GM18519 (cell line): ENCODE data around the gene COX6A1.
"Not testable (repeated sequence)": the region's sequence is repeated elsewhere in the genome, so short reads cannot be mapped to it uniquely, and the experiment has no call there.

Experiments
- ATAC-seq: cut with Tn5 transposase; IDR thresholded peaks from one replicate; pipeline ENCODE4 v1.9.1; 2021; ENCODE audit warnings: mild to moderate bottlenecking, moderate library complexity; ENCODE audit not compliant: unreplicated experiment, low FRiP score

Gene COX6A1

GRCh38 chr12:120425797-120426196, 12.1 kb upstream of the COX6A1 start:
- ATAC-seq: no peak

- ATAC-seq: no peak
Observed at GRCh38 chr12:120428597-120429229, 9.2 kb upstream of the COX6A1 start.

GRCh38 chr12:120429368-120429767, 8.5 kb upstream of the COX6A1 start:
- ATAC-seq: no peak

DNA sequence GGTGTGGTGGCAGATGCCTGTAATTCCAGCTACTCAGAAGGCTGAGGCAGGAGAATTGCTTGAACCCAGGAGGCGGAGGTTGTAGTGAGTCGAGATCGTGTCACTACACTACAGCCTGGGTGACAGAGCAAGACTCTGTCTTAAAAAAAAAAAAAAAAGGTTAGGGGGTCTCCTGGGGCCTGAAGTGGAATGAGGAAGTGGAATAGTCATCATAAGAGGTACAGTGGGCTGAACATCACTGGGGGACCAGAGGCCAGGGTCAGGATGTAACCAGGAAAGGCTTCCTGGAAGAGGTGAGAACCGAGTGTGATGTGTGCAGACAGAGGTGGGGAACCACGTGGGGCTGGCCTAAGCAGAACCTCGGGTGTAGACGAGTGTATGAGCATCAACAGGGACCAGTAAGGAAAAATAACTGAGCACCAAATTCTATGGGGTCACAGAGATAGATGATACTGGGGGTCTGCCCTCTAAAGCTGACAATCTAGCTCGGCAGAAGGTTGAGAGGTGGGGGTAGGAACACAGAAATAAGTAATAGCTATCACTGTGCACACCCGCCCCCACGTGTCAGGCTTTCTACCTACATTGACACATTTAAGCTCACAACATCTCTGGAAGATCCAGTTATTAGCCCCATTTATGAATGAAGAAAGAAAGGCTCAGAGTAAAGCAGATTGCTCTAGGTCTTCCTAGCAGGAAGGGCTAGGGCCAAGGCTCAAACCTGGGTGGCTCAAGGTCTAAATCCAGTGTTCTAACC, 5.0 kb upstream of the COX6A1 start:
- no peak for ATAC-seq

- ATAC-seq: no peak
Observed at GRCh38 chr12:120438495-120439198, 734 bp downstream of the COX6A1 start.

GRCh38 chr12:120439646-120440247, 1.8 kb downstream of the COX6A1 start:
- ATAC-seq: no peak

GRCh38 chr12:120444676-120445075, 6.8 kb downstream of the COX6A1 start:
- no peak for ATAC-seq

DNA sequence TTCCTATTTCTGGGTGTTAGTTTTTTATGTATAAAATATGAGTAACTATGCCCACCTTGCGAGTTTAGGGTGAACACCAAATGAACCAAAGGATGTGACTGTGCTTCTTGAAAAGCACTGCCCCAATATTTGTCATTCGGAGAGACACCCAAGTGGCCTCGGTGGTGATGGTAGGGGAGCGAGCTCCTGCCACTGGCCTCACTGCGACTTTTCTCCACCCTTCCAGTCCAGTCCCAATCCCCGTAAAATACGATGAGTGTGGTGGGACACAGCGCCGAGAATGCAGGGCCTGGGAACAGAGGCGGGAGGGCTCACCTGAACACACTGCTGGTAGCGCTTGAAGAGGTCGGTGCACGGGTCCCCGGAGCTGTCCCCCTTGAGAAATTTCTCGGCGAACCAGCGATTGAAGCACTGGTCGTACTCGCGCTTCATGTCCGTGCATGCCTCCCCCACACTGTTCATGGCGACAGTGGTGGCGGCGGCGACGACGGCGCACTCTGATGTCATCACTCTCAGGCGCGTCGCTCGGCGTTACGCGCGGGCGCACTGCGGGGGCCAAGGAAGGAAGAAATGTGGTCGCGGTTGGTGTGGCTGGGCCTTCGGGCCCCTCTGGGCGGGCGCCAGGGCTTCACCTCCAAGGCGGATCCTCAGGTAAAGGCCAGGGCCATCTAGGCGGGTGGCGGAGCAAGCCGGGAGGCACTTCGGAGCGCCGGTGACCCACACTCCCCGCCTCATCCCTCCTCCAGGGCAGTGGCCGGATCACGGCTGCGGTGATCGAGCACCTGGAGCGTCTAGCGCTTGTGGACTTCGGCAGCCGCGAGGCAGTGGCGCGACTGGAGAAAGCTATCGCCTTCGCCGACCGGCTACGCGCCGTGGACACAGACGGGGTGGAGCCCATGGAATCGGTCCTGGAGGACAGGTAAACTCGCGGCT, 8.3 kb downstream of the COX6A1 start, which contains the start of the genes GATC and TRIAP1:
TSS of gene GATC (plus strand) at position 534 of the 933 bp plus-strand sequence. CDS start at position 571, 37 bp downstream.
TSS of gene TRIAP1 (minus strand) at position 474 of the 933 bp plus-strand sequence. CDS start at position 462, 12 bp downstream.
- peak; percentile 87 for ATAC-seq

DNA sequence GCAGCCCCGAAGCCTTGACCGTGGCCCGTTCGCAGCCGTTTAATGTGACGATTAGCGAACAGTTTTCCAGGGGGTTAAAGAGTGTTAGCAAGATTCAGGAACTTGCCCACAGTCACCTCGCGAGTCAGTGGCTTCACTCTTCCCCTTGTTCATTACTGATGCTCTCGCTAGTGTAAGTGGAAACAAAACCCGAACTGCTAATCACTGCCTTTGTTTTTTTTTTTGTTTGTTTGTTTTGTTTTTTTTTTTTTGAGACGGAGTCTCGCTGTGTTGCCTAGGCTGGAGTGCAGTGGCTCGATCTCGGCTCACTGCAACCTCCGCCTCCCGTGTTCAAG, 8.9 kb downstream of the COX6A1 start:
- ATAC-seq: peak; percentile 14

DNA sequence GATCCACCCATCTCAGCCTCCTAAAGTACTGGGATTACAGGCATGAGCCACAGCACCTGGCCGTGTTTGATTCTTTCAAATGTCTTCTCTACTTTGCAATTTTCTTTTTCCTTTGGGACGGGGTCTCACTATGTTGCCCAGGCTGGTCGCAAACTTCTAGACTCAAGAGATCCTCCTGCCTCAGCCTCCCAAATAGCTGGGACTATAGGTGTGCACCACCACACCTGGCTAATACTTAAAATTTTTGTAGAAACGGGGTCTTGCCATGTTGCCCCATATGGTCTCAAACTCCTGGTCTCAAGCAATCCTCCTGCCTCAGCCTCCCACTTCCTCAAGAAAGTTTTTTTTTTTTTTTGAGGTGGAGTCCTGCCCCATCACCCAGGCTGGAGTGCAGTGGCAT, 10.1 kb downstream of the COX6A1 start:
- no peak for ATAC-seq

GRCh38 chr12:120452524-120452923, 14.6 kb downstream of the COX6A1 start:
- ATAC-seq: not testable (repeated sequence)

DNA sequence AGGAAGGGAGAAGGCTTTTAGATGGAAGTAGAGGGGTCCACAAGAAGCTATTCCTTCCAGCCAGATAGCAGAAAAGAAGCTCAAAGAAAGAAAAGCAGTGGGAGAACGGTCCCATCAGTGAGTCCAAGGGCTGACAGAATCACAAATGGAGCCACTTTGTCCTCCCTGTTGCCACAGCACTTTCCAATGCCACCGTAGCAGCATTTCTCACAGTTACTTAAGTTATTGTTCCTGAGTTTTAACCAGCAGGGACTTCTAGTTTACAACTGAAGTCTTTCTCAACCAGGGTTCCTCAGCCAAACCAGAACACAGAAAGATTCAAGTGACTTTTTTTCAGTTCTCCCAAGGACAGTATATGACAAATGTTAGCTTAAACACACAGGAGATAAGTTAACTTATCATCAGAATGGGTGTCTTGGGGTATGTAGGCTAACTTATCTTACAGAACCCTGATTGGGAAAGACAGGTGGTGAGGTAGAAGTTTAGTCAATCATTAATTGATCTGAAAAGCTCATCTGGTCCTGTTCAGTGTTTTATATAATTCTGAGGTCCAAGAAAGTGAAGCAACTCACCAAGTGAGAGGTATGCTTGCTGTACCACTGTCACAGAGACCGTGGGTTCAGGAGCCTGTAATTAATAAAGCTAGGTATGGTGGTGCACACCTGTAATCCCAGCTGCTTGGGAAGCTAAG, 15.3 kb downstream of the COX6A1 start:
- ATAC-seq: no peak

DNA sequence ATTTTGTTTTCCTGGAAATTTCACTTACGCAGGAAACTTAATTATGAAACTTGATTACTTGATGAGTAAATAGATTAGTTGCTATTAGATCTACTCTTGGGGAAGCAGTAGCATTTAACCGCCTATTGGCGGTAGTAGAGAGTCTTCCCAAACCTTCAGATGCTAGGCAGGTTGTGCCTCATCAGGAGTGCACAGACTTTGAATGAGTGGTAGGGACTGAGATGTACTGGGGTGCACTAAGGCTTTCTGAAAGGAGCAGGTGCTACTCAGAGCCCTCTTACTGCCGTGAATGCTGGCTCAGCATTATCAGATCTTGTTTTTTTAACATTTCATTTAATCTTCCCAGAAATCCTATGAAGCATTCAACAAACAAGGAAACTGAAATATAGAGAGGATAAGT, 16.1 kb downstream of the COX6A1 start:
- no peak for ATAC-seq

GRCh38 chr12:120455302-120455701, 17.4 kb downstream of the COX6A1 start:
- ATAC-seq: no peak

DNA sequence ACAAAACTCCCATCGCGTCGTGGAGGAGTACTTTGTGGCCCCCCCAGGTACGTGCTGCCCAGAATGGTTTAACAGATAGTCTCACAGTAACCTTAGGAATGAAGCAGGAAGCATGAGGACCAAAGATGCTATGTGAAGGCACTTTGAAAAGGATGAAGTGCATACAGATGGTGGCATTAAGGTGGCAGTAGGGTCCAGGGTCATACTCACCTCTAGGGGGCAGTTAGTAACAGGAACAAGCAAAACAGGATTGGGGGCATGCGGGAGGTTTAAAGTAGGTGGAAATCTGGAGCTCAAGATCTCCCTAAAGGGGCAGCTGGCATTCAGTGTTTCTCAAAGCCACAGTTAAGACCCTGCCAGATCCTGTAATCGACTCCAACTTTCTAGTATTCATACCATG, 19.2 kb downstream of the COX6A1 start:
- ATAC-seq: no peak

GRCh38 chr12:120460157-120460556, 22.2 kb downstream of the COX6A1 start:
- ATAC-seq: no peak

GRCh38 chr12:120462099-120462640, 24.3 kb downstream of the COX6A1 start:
- ATAC-seq: no peak

- no peak for ATAC-seq
Observed at GRCh38 chr12:120463712-120464111, 25.8 kb downstream of the COX6A1 start.

DNA sequence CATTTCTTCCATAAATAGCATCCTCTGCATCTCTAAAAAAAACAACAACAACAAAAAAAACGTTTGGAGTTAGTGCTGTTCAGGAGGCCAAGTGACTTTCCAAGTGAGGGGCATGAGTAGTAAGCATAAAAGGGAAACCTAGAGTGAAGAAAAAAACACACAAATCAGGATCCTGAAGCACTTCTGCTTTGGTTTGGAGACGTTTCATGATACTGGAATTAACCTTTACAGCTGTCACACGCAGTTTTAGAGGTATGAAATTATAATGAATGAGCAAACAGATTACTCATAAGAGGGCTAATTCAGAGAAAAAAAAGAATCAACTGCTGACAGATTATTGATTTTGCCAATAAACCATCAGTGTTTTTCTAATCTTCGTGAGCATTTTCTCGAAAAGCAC, 27.8 kb downstream of the COX6A1 start:
- ATAC-seq: no peak
